PC-3 (cell line): ENCODE results near the gene LSM12. TPM values are rescaled to one million over a fixed set of nuclear protein-coding genes. Genes with fewer than 3 reads are reported as not detected.

Experiments
- ATAC-seq: fragments of 200-7000 bp; cut with Tn5 transposase; 2 replicates; pipeline ENCODE4 v1.9.1; 2020; ENCODE audit warnings: mild to moderate bottlenecking, moderate library complexity
- BruUV-seq: library from RNA; stranded (reverse); fragments of 400-500 nt; replicated peaks from 2 replicates; lab custom pipeline; 2021; lab: Mats Ljungman, UMichigan
- CTCF ChIA-PET: fragments of 300-600 bp; sonication (Branson Sonifier 250); formaldehyde crosslinking; loops from one replicate; lab custom pipeline; 2022; ENCODE audit warnings: antibody characterized with exemption; lab: Charles Lee
- POLR2A ChIA-PET: fragments of 300-600 bp; sonication (Branson Sonifier 250); formaldehyde crosslinking; loops from one replicate; lab custom pipeline; 2022; ENCODE audit warnings: antibody characterized with exemption; ENCODE audit not compliant: unreplicated experiment; lab: Charles Lee
- DNase-seq: peaks from one replicate; pipeline ENCODE4 v3.0.0-alpha.2; 2015
- H2AFZ ChIP-seq: fragments of 300-600 bp; sonication (generic); 2 replicates; pipeline ENCODE4 v1.6.0; 2016; ENCODE audit warnings: antibody characterized with exemption, low read length
- H3F3A ChIP-seq: fragments of 300-600 bp; sonication (generic); one replicate; pipeline ENCODE4 v1.6.0; 2017; ENCODE audit warnings: antibody characterized with exemption, low read length, control low read depth, mild to moderate bottlenecking; ENCODE audit not compliant: unreplicated experiment
- H3K27ac ChIP-seq: fragments of 300-600 bp; sonication (generic); 2 replicates; pipeline ENCODE4 v1.5.1; 2016; ENCODE audit warnings: mild to moderate bottlenecking, low read length
- H3K27me3 ChIP-seq: fragments of 300-600 bp; sonication (generic); 2 replicates; pipeline ENCODE4 v1.6.1; 2016; ENCODE audit warnings: low read length, mixed read lengths
- H3K36me3 ChIP-seq: fragments of 300-600 bp; sonication (generic); 2 replicates; pipeline ENCODE4 v1.6.1; 2016; ENCODE audit warnings: low read depth, mixed run types, low read length, mixed read lengths
- H3K4me1 ChIP-seq: fragments of 300-600 bp; sonication (generic); 2 replicates; pipeline ENCODE4 v1.5.1; 2016; ENCODE audit warnings: low read length; ENCODE audit not compliant: insufficient read depth
- H3K4me2 ChIP-seq: fragments of 300-600 bp; sonication (generic); 2 replicates; pipeline ENCODE4 v1.6.0; 2016; ENCODE audit warnings: low read length
- H3K4me3 ChIP-seq: fragments of 300-600 bp; sonication (generic); 2 replicates; pipeline ENCODE4 v1.5.1; 2016; ENCODE audit warnings: mild to moderate bottlenecking, low read length, mixed read lengths
- H3K79me2 ChIP-seq: fragments of 300-600 bp; sonication (generic); 2 replicates; pipeline ENCODE4 v1.6.1; 2017; ENCODE audit warnings: low read length, mixed read lengths
- H3K9ac ChIP-seq: fragments of 300-600 bp; sonication (generic); 2 replicates; pipeline ENCODE4 v1.6.0; 2016; ENCODE audit warnings: mild to moderate bottlenecking, low read length
- H3K9me2 ChIP-seq: fragments of 300-600 bp; sonication (generic); replicated peaks from 2 replicates; pipeline ENCODE4 v1.6.1; 2016; ENCODE audit warnings: mixed run types, low read length, mixed read lengths
- H3K9me3 ChIP-seq: fragments of 300-600 bp; sonication (generic); 2 replicates; pipeline ENCODE4 v1.6.1; 2016; ENCODE audit warnings: low read length, mixed read lengths
- H4K20me1 ChIP-seq: fragments of 300-600 bp; sonication (generic); 2 replicates; pipeline ENCODE4 v1.6.1; 2016; ENCODE audit warnings: low read length, mixed read lengths
- EZH2 ChIP-seq: fragments of 300-600 bp; sonication (generic); IDR thresholded peaks from one replicate; pipeline ENCODE4 v1.6.1; 2017; ENCODE audit warnings: antibody characterized with exemption, mild to moderate bottlenecking, low read length; ENCODE audit not compliant: unreplicated experiment
- EZH2phosphoT487 ChIP-seq: fragments of 300-600 bp; sonication (generic); IDR thresholded peaks from 2 replicates; pipeline ENCODE4 v1.6.1; 2018; ENCODE audit warnings: mild to moderate bottlenecking, antibody characterized with exemption, low read length, borderline replicate concordance
- intact Hi-C: fragments of 100-400 bp; cut with micrococcal nuclease; formaldehyde crosslinking; loops from 2 replicates; pipeline ENCODE4 v1.9.0; 2023
- total RNA-seq: library from RNA; depleted of rRNA; stranded (reverse); fragments of >200 nt; gene quantifications from 2 replicates; pipeline ENCODE4 v1.2.3, GENCODE V29; 2014
- TF ChIP-seq, protein P1 (sequence below): fragments of 300-600 bp; sonication (generic); conservative IDR thresholded peaks from 2 replicates; pipeline ENCODE4 v1.5.1; 2017; ENCODE audit warnings: antibody characterized with exemption, low read depth, mild to moderate bottlenecking, low read length

Gene LSM12
- total RNA-seq, 1 experiment from 2014 or later, result 118 TPM

DNA sequence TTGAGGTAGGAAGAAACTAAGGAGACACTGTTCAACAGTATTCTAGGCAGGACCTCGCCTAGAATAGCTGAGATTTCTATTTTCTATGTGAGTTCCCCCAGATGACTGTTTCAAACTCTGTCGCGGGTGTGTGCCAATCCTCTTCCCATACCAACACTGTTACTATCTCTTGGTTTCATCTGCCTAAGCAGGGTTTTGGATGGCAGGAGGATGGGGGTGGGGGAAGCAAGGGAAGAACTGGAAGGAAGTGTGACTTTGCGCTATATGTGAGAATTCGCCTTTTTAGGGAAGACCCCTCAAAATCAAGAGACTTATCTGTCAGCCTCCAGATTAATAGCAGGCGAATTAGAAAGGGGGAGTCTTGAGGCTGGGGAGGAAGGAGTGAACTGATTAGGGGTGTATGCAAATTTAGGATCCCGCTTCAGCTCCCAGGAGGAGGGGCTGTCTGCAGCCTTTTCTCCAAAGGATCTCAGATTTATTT lies 3.5 kb upstream of the LSM12 start:
- Histone ChIP-seq H3K36me3 (no peaks in the 10 kb centered on the region; the same call in 1 of the 2 replicates), H3K27me3 (no peaks in the 10 kb centered on the region), H3K9me3 (no peaks in the 10 kb centered on the region), H3K4me2 (peak overlapping the region; percentile 88), H2AFZ (peak overlapping the region; percentile 74), H3K9ac (peak overlapping the region; percentile 84), H3K9me2 (no peaks in the 10 kb centered on the region), H3F3A (no peaks in the 10 kb centered on the region), H3K27ac (peak overlapping the region; percentile 85), H3K4me3 (peak overlapping the region; percentile 70; the same call in 1 of the 2 replicates), H3K4me1 (peaks cover 26% of the 10 kb centered on the region), H4K20me1 (no peaks in the 10 kb centered on the region), H3K79me2 (peaks cover 52% of the 10 kb centered on the region)
- TSS peak; percentile 36 for BruUV-seq
- DNase-seq (no peak), ATAC-seq (no peak)
- no peak for TF ChIP-seq EZH2
- no peak for TF ChIP-seq EZH2phosphoT487
- TF ChIP-seq, protein P1, sequence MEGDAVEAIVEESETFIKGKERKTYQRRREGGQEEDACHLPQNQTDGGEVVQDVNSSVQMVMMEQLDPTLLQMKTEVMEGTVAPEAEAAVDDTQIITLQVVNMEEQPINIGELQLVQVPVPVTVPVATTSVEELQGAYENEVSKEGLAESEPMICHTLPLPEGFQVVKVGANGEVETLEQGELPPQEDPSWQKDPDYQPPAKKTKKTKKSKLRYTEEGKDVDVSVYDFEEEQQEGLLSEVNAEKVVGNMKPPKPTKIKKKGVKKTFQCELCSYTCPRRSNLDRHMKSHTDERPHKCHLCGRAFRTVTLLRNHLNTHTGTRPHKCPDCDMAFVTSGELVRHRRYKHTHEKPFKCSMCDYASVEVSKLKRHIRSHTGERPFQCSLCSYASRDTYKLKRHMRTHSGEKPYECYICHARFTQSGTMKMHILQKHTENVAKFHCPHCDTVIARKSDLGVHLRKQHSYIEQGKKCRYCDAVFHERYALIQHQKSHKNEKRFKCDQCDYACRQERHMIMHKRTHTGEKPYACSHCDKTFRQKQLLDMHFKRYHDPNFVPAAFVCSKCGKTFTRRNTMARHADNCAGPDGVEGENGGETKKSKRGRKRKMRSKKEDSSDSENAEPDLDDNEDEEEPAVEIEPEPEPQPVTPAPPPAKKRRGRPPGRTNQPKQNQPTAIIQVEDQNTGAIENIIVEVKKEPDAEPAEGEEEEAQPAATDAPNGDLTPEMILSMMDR, result no peak
- POLR2A ChIA-PET, result interaction anchor here (0.7 kb wide), 1 partner anchor 52 kb away, joined by 17 read pairs; no protein-coding TSS in a partner anchor
- intact Hi-C loops, result loop anchor here (2.0 to 10.0 kb wide), 2 partner anchors 69 to 115 kb away; partner anchors contain the start of gene TMUB2
- CTCF ChIA-PET, result no interaction called here

DNA sequence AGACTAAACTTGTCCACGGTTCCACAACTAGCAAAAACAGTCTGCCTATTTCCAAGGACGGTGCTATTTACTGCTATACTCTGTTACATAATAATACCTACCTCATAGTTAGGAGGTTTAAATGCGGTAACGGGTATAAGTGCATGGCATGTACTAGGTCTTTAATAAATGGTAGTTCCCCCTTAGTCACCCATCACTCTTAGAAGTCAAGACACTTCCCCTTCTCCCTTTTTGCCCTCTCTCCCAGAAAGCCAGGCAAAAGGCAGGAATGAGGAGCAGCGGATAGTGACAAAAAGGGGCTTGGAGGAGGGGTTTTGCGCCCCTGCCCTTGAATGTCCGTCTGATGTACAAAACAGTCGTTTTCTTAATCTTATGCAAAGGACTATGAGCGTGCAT lies 1.1 kb upstream of the LSM12 start:
- H3F3A ChIP-seq, result no peaks in the 10 kb centered on the region
- TF ChIP-seq EZH2 (no peak), EZH2phosphoT487 (no peak)
- TF ChIP-seq, protein P1, result no peak
- no peak overlapping the region for H3K4me3 ChIP-seq
- POLR2A ChIA-PET, result no interaction called here
- CTCF ChIA-PET, result no interaction called here
- DNase-seq, result no peak
- H2AFZ ChIP-seq, result no peak overlapping the region
- H3K4me1 ChIP-seq, result peaks cover 40% of the 10 kb centered on the region
- peaks cover 17% of the 10 kb centered on the region for H3K36me3 ChIP-seq
- no peak for ATAC-seq
- 0 out of 2 replicates have a peak overlapping the region, but pooled peaks have one; percentile 94 for H3K4me2 ChIP-seq
- no TSS peak for BruUV-seq
- H3K9ac ChIP-seq, result no peak overlapping the region
- H3K27ac ChIP-seq, result no peak overlapping the region
- H3K27me3 ChIP-seq, result no peaks in the 10 kb centered on the region
- no peaks in the 10 kb centered on the region for H3K9me2 ChIP-seq
- intact Hi-C loops, result no loop called here
- H3K79me2 ChIP-seq, result peaks cover 65% of the 10 kb centered on the region
- H3K9me3 ChIP-seq, result no peaks in the 10 kb centered on the region
- H4K20me1 ChIP-seq, result peaks cover 13% of the 10 kb centered on the region

DNA sequence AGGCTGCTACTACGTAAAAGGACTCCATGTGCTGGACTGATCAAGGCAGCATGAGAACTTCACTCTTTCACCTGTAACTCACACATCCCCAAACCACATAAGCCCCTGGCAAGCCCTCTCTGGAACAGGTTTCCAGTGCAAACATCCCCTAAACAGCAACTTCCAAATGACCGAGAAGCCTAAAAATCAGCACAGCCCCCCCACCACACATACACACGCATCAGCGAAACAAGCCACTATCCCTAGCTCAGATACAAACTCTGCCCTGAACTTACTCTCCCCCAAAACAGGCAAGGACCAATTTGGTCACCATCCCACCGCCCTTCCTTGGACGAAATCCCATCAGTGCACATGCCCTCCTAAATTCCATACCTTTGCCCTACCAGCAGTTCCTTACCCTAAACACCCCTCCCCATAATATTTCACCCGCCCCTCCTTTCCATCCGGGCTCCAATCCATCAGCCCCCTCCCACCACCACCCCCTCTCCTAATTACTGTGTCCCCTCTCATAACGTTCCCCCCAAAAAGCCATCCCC lies 735 bp downstream of the LSM12 start:
- peak; percentile 20 for DNase-seq
- no peaks in the 10 kb centered on the region for H3K27me3 ChIP-seq
- peak overlapping the region; percentile 95 for H3K9ac ChIP-seq
- H3F3A ChIP-seq, result no peaks in the 10 kb centered on the region
- peaks cover 70% of the 10 kb centered on the region for H3K79me2 ChIP-seq
- intact Hi-C loops, result no loop called here
- peak overlapping the region; percentile 79 for H3K27ac ChIP-seq
- TF ChIP-seq, protein P1, result no peak
- TF ChIP-seq EZH2 (no peak), EZH2phosphoT487 (no peak)
- H2AFZ ChIP-seq, result peak overlapping the region; percentile 52
- peaks cover 28% of the 10 kb centered on the region for H3K4me1 ChIP-seq
- H3K9me2 ChIP-seq, result no peaks in the 10 kb centered on the region
- H3K4me3 ChIP-seq, result peak overlapping the region; percentile 93
- ChIA-PET CTCF (interaction anchor here (1.5 kb wide), 1 partner anchor 103 kb away, joined by 3 read pairs; no protein-coding TSS in a partner anchor), POLR2A (interaction anchor here (0.5 to 0.7 kb wide), 3 partner anchors 14 to 73 kb away, joined by 3 to 7 read pairs (median 4); no protein-coding TSS in a partner anchor)
- peak overlapping the region; percentile 94 for H3K4me2 ChIP-seq
- no peak for ATAC-seq
- peaks cover 30% of the 10 kb centered on the region for H3K36me3 ChIP-seq
- H4K20me1 ChIP-seq, result peaks cover 25% of the 10 kb centered on the region
- no peaks in the 10 kb centered on the region for H3K9me3 ChIP-seq
- BruUV-seq, result TSS peak; percentile 26
